Suppressor macrophage (primary cell): ENCODE measurements around the gene KCTD6.
A peak's percentile ranks its signal among the peaks of the same experiment; 100 is the strongest.

Experiments used
- DNase-seq, 4 experiments: peaks; one replicate each; pipeline ENCODE4 v3.0.0-alpha.2; 2020 to 2022
- total RNA-seq, 17 experiments: gene quantifications; one replicate each; lab custom pipeline; 2026; ENCODE audit warnings: mixed read lengths in 6 of 17, inconsistent platforms in 3 of 17; lab: John Stamatoyannopoulos, UW

KCTD6 gene
- 1.0 to 15.8 (median 9.8) reads per million in 17 experiments for total RNA-seq

- peak; percentile 96 to 99 (median 98) for DNase-seq
These were observed at the start of gene KCTD6 for GRCh38 chr3:58491506-58492402. TSS of gene KCTD6 (plus strand) at chr3:58492096. CDS start at chr3:58498756, 6,660 bp downstream.

- no peak for DNase-seq
These were observed 39.7 kb upstream of the KCTD6 start for GRCh38 chr3:58452176-58452575.

- DNase-seq = peak in 1 of 4 experiments; percentile 21
These were observed 32.7 kb upstream of the KCTD6 start for GRCh38 chr3:58459160-58459559.

- no peak for DNase-seq
These were observed 29.1 kb upstream of the KCTD6 start for GRCh38 chr3:58462829-58463180.

GRCh38 chr3:58463181-58463941, 28.5 kb upstream of the KCTD6 start:
- DNase-seq = peak; percentile 64 to 87 (median 80)

GRCh38 chr3:58463942-58464271, 28.0 kb upstream of the KCTD6 start:
- DNase-seq = no peak

- peak in 1 of 4 experiments; percentile 17 for DNase-seq
These were observed 27.0 kb upstream of the KCTD6 start for GRCh38 chr3:58464866-58465265.

GRCh38 chr3:58466899-58467563, 24.9 kb upstream of the KCTD6 start:
- DNase-seq = no peak

- peak in 1 of 4 experiments; percentile 32 for DNase-seq
These were observed 22.8 kb upstream of the KCTD6 start for GRCh38 chr3:58469096-58469495.

GRCh38 chr3:58470363-58471024, 21.4 kb upstream of the KCTD6 start:
- DNase-seq = no peak

- DNase-seq = peak; percentile 77 to 92 (median 86)
These were observed 20.6 kb upstream of the KCTD6 start for GRCh38 chr3:58471025-58471887.

- peak in 2 of 4 experiments; percentile 22 to 33 for DNase-seq
These were observed 18.6 kb upstream of the KCTD6 start for GRCh38 chr3:58473275-58473674.

- peak; percentile 76 to 92 (median 85) for DNase-seq
These were observed 17.5 kb upstream of the KCTD6 start for GRCh38 chr3:58474348-58474911.

- peak in 1 of 4 experiments; percentile 14 for DNase-seq
These were observed 16.8 kb upstream of the KCTD6 start for GRCh38 chr3:58474967-58475578.

GRCh38 chr3:58478781-58479180, 13.1 kb upstream of the KCTD6 start:
- DNase-seq = peak; percentile 36 to 62 (median 60)

- no peak for DNase-seq
These were observed 11.6 kb upstream of the KCTD6 start for GRCh38 chr3:58480309-58480708.

GRCh38 chr3:58482917-58483636, 8.8 kb upstream of the KCTD6 start:
- peak in 1 of 4 experiments; percentile 21 for DNase-seq

GRCh38 chr3:58484045-58484721, 7.7 kb upstream of the KCTD6 start:
- peak; percentile 47 to 81 (median 71) for DNase-seq

- DNase-seq = no peak
These were observed 7.2 kb upstream of the KCTD6 start for GRCh38 chr3:58484722-58485069.
